ENCODE results near the gene SH3PXD2B.

SH3PXD2B gene

DNA sequence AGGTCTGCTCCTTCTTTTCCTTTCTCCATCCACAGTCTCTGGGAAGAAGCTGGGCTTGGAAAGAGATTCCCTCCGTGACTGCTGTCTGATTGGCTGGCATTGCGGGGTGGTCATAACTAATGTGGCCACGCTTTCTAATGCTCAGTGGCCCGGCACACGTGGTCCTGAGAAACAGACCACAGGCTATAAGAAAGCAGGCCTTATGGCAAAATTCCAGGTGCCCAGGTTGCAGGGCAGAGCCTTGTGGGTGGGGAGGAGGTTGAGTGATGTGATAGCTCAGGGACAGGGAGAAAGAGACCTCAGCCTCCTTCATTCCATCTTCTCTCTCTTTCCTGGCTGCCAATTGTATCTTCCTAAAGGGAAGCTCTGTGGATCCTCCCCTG, 5.4 kb upstream of the SH3PXD2B start:
- DNase-seq (ENCODE audit: low spot score), result no peak
- TF ChIP-seq, protein P1, sequence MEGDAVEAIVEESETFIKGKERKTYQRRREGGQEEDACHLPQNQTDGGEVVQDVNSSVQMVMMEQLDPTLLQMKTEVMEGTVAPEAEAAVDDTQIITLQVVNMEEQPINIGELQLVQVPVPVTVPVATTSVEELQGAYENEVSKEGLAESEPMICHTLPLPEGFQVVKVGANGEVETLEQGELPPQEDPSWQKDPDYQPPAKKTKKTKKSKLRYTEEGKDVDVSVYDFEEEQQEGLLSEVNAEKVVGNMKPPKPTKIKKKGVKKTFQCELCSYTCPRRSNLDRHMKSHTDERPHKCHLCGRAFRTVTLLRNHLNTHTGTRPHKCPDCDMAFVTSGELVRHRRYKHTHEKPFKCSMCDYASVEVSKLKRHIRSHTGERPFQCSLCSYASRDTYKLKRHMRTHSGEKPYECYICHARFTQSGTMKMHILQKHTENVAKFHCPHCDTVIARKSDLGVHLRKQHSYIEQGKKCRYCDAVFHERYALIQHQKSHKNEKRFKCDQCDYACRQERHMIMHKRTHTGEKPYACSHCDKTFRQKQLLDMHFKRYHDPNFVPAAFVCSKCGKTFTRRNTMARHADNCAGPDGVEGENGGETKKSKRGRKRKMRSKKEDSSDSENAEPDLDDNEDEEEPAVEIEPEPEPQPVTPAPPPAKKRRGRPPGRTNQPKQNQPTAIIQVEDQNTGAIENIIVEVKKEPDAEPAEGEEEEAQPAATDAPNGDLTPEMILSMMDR (IDR thresholded peaks at IDR 0.05; ENCODE audit: extremely low read depth, missing control alignments), result no peak

DNA sequence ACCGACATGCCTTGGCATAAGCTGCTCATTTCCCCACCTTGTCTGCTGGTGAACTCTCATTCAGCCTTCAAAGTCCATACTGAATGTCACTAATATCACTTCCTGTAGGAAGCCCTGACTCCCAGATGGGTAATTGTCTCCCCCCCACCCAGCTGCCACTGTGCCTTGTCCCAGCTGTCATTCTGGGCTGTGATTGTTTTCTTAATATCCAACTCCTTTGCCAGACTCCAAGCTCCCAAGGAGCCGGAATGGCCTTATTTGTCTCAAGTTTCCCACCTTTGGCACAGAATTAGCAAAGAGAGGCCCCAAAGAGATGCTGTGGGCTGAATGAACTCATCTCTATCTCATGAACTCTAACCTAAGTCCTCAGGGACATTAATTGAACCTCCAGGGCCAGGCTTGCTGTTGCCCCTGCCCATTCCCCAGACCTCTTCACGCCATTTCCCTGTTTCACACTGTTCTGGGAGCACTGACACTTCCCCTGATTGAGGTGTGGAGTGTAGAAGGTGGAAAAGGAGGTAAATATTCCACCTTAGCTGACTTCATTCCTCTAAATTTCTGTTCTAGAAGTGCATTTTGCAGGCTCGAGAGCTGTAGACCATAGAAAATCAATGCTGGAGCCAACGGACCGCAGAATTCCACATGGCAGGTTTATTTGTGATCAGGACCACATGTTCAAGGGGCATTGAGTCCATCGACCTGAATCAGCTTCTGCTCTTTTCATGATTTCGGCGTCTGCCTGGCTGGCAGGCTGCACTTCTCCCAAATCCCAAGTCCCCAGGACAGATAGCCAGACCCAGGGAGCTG, 4.9 kb upstream of the SH3PXD2B start:
- TF ChIP-seq, protein P1 (IDR thresholded peaks at IDR 0.05; ENCODE audit: extremely low read depth, missing control alignments), result no peak
- DNase-seq (ENCODE audit: low spot score), result no peak

DNA sequence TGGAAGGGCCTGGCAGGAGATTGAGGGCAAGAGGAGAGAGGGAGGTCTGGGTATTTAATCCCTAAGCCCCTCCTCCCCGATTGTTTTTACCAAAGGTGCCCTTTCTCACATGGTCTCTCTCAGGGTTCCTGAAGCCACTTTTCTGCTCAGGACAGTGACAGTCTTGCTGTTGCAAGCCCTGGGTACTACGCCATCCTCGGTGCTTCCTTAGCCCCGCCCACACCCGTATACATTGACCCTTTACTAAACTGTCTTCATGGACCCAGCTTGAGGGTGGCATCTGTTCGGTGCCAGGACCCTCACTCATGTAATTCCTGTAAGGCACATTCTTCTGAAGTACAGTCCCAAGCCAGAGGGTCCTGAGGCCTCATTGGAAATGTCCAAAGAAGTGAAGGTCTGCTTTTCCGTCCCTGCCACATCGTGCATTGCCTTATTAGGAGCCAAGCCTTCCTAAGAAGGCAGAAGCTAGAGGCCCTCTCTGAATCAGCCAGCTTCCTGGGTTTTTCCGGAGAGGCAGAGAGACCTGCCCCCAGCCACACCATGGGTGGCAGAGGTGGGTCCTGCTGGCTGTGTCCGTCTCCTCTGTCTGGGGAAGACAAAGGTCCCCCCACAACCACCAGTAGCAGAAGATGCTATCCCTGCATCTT, 1.9 kb upstream of the SH3PXD2B start:
- no peak for DNase-seq (ENCODE audit: low spot score)
- TF ChIP-seq, protein P1 (IDR thresholded peaks at IDR 0.05; ENCODE audit: extremely low read depth, missing control alignments), result no peak

DNA sequence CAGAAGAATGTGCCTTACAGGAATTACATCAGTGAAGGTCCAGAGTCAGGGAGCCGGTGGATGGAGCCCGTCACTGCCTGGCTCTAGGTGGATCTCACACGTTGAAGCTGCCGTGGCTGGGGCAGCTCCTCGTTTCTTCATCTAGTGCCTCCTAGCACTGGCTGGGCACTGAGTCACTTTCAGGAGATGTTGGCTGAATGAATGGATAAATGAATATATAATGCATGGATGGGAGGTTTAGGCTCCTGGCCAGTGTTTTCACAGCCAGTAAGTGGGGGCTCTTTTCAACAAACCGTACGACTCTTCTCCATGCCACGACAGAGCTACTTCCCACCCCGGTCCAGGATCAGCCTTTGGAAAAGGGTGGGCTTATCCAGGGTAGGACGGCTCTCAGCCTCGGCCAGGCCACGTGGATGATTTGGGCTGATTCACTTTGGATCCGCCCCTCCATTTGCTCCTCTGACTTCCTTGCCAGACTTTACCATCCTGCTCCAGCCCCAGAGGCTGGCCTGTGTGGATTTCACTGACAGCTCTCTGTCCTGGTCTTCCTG, 1.3 kb upstream of the SH3PXD2B start:
- no peak for DNase-seq (ENCODE audit: low spot score)
- TF ChIP-seq, protein P1 (IDR thresholded peaks at IDR 0.05; ENCODE audit: extremely low read depth, missing control alignments), result no peak

DNA sequence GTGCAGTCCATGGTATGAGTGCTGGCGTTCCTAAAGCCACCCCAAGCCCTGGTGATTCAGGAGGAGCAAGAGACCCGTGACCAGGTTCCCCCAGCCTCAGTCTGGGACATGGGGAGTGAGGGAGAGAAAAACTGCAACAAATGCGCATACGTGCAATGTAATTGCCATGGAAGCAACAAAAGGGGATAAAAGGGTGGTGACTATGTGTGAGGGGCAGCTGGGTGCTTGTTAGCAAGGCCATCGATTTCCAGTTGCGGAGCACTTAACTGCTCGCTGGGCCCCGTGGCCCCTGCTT, 709 bp upstream of the SH3PXD2B start:
- TF ChIP-seq, protein P1 (IDR thresholded peaks at IDR 0.05; ENCODE audit: extremely low read depth, missing control alignments), result no peak
- no peak for DNase-seq (ENCODE audit: low spot score)

DNA sequence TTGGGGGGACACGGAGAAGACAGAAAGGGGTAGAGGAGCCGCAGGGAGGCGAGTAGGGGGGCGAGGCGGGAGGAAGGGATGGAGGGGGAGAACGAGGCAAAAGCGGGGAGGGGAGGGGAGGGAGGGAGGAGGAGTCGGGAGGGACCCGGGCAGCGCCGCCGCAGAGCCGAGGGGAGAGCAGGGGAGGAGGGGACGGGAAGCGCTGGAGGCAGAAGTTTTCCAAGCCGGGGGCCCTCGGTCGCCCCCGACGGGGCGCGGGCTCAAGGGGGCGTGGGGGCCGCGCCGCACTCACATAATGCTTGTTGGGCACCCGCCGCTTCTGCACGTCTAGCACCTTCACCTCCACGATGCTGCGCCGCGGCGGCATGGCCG, 353 bp downstream of the SH3PXD2B start:
- DNase-seq (ENCODE audit: low spot score), result peak; percentile 26
- TF ChIP-seq, protein P1 (IDR thresholded peaks at IDR 0.05; ENCODE audit: extremely low read depth, missing control alignments), result no peak

DNA sequence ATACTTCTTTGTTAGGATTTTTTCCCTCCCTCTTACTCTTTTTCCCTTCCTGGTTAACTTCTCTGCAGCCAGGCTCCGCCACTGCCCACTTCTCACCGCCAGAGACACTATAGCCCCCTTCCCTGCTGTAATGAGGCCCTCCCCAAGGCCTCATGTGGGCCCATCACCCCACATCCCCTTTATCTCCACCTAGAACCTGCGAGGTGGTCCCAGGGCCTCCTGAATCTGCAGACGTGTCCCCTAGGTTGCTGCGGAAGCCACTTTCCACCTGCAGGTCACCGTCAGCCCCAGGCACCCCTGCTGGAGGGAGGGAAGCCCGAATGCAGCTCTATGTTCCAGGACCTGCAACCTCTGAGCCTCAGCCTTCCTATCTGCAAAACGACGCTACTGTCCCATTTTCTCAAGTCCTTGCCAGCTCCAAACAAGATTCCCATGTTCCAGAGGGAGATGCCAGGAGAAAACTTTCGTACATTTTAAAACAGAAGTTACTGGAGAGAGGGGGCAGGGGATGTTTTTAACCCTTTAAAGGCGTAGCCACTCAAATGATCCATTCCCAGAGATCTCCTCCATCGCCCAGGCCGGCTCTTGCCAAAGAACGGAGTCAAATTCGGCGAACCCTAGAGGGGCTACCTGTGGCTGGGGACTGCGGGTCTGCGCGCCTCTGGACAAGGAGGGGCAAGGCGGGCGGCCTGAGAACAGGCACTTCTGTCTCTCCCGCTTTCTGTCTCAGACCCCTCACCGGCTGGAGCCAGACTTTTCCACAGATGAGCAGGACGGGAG, 929 bp downstream of the SH3PXD2B start:
- DNase-seq (ENCODE audit: low spot score), result no peak
- TF ChIP-seq, protein P1 (IDR thresholded peaks at IDR 0.05; ENCODE audit: extremely low read depth, missing control alignments), result no peak
